Activated T-cell treated with anti-CD3 and anti-CD28 coated beads, Interleukin-2, amount 50 U/mL, for 4 hours (primary cell): ENCODE measurements around the gene TRAPPC5. TPM values are rescaled to one million over a fixed set of nuclear protein-coding genes. Genes with fewer than 3 reads are reported as not detected.

Source experiments
- ATAC-seq, 2 donors: fragments of 200-7000 bp; cut with Tn5 transposase; one replicate each; pipeline ENCODE4 v1.10.0; 2021
- DNase-seq: peaks from one replicate; pipeline ENCODE4 v3.0.0-alpha.2; 2020
- H3K27me3 Mint-ChIP-seq: one replicate; pipeline ENCODE4 v1.8.0; 2021; ENCODE audit warnings: low read depth, mixed read lengths
- H3K36me3 Mint-ChIP-seq: one replicate; pipeline ENCODE4 v1.8.0; 2022; ENCODE audit warnings: mixed read lengths; ENCODE audit not compliant: insufficient read depth
- H3K4me1 Mint-ChIP-seq: one replicate; pipeline ENCODE4 v1.8.0; 2021; ENCODE audit warnings: low read depth, mixed read lengths
- H3K4me3 Mint-ChIP-seq: one replicate; pipeline ENCODE4 v1.8.0; 2021; ENCODE audit warnings: mild to moderate bottlenecking, moderate library complexity, mixed read lengths
- H3K9me3 Mint-ChIP-seq: one replicate; pipeline ENCODE4 v1.8.0; 2021; ENCODE audit warnings: mixed read lengths
- total RNA-seq, 3 donors: library from RNA; stranded (reverse); gene quantifications; one replicate each; pipeline ENCODE4 v1.2.1, GENCODE V29; 2021

Gene TRAPPC5
- total RNA-seq, 3 donors from 2014 or later, result 81.3 to 112 (median 89.8) TPM

GRCh38 chr19:7657131-7657751 is 23.4 kb upstream of the TRAPPC5 start:
- Mint-ChIP-seq H3K36me3 (no peaks in the 10 kb centered on the region), H3K4me3 (no peak overlapping the region), H3K9me3 (no peaks in the 10 kb centered on the region), H3K4me1 (peaks cover 18% of the 10 kb centered on the region), H3K27me3 (no peaks in the 10 kb centered on the region)
- no peak for DNase-seq
- peak; percentile 24 to 37 for ATAC-seq

GRCh38 chr19:7658219-7658686 is 22.4 kb upstream of the TRAPPC5 start:
- Mint-ChIP-seq H3K27me3 (no peaks in the 10 kb centered on the region), H3K4me3 (peak overlapping the region; percentile 49), H3K9me3 (no peaks in the 10 kb centered on the region), H3K36me3 (no peaks in the 10 kb centered on the region), H3K4me1 (peaks cover 12% of the 10 kb centered on the region)
- DNase-seq, result no peak
- ATAC-seq, result peak; percentile 95 to 98

GRCh38 chr19:7661744-7662538 is 18.7 kb upstream of the TRAPPC5 start:
- no peaks in the 10 kb centered on the region for H3K9me3 Mint-ChIP-seq
- no peak for ATAC-seq
- peaks cover 7% of the 10 kb centered on the region for H3K27me3 Mint-ChIP-seq
- H3K4me3 Mint-ChIP-seq, result no peak overlapping the region
- H3K36me3 Mint-ChIP-seq, result no peaks in the 10 kb centered on the region
- DNase-seq, result no peak
- H3K4me1 Mint-ChIP-seq, result peaks cover 12% of the 10 kb centered on the region

DNA sequence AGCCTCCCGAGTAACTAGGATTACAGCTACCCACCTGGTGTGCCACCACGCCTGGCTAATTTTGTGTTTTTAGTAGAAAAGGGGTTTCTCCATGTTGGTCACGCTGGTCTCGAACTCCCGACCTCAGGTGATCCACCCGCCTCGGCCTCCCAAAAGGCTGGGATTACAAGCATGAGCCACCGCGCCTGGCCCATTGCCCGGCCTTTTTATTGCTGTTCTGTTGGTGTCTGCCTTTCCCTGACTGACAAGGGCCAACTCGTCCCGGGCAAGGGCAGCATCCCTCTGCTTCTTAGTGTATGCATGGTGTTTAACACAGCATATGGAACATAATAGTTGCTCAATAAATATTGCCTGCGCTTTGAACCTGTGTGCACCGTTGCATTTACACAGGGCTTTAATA is 18.0 kb upstream of the TRAPPC5 start:
- Mint-ChIP-seq H3K4me1 (peaks cover 8% of the 10 kb centered on the region), H3K27me3 (peaks cover 8% of the 10 kb centered on the region), H3K9me3 (no peaks in the 10 kb centered on the region), H3K36me3 (no peaks in the 10 kb centered on the region), H3K4me3 (no peak overlapping the region)
- DNase-seq (no peak), ATAC-seq (no peak)

DNA sequence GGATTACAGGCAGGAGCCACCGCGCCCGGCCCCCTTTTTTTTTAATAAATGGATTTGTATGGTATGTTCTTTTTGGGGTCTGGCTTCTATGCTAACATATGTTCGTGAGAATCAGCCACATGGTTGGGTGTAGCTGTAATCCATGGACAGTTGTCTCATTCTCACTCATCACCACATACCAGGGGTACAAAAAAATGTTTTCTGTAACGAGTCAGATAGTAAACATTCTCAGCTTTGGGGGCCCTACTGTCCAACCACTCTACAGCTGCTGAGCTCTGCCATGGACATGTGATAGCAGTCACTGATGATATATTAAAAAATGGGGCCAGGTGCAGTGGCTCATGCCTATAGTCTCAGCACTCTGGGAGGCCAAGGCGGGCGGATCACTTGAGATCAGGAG is 16.9 kb upstream of the TRAPPC5 start:
- no peaks in the 10 kb centered on the region for H3K36me3 Mint-ChIP-seq
- peaks cover 12% of the 10 kb centered on the region for H3K27me3 Mint-ChIP-seq
- ATAC-seq (no peak), DNase-seq (no peak)
- no peak overlapping the region for H3K4me3 Mint-ChIP-seq
- H3K4me1 Mint-ChIP-seq, result no peaks in the 10 kb centered on the region
- H3K9me3 Mint-ChIP-seq, result no peaks in the 10 kb centered on the region

DNA sequence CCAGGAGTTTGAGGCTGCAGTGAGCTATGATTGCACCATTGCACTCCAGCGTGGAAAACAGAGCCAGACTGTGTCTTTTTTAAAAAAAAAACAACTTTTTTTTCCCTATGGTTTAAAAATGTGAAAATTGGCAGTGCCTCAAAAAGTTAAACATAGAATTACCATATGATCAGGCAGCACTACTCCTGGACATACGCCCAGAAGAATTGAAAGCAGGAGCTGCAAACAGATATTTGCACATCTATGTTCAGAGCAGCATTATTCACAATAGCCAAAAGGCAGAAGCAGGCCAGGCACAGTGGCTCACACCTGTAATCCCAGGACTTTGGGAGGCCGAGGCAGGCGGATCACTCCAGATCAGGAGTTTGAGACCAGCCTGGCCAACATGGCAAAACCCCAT is 15.6 kb upstream of the TRAPPC5 start:
- Mint-ChIP-seq H3K9me3 (no peaks in the 10 kb centered on the region), H3K4me1 (peaks cover 4% of the 10 kb centered on the region), H3K4me3 (no peak overlapping the region), H3K36me3 (no peaks in the 10 kb centered on the region), H3K27me3 (peaks cover 22% of the 10 kb centered on the region)
- no peak for DNase-seq
- ATAC-seq, result no peak

- Mint-ChIP-seq H3K4me1 (peaks cover 11% of the 10 kb centered on the region), H3K4me3 (peak within 1 kb of the TSS; percentile 52), H3K27me3 (peaks cover 43% of the 10 kb centered on the region)
These were observed 11.8 kb upstream of the TRAPPC5 start, which contains the start of gene RETN for GRCh38 chr19:7668842-7669241. RETN (plus strand) TSS chr19:7669049; CDS start chr19:7669327, 278 bp downstream.

GRCh38 chr19:7669641-7670040 is 11.0 kb upstream of the TRAPPC5 start:
- Mint-ChIP-seq H3K36me3 (no peaks in the 10 kb centered on the region), H3K4me3 (peak overlapping the region; percentile 52)
- no peak for ATAC-seq

More at GRCh38 chr19:7668842-7669241, 11.8 kb upstream of the TRAPPC5 start, which contains the start of gene RETN:
- Mint-ChIP-seq H3K36me3 (no peaks in the 10 kb centered on the region), H3K9me3 (no peaks in the 10 kb centered on the region)
- ATAC-seq, result no peak
- no peak for DNase-seq

DNA sequence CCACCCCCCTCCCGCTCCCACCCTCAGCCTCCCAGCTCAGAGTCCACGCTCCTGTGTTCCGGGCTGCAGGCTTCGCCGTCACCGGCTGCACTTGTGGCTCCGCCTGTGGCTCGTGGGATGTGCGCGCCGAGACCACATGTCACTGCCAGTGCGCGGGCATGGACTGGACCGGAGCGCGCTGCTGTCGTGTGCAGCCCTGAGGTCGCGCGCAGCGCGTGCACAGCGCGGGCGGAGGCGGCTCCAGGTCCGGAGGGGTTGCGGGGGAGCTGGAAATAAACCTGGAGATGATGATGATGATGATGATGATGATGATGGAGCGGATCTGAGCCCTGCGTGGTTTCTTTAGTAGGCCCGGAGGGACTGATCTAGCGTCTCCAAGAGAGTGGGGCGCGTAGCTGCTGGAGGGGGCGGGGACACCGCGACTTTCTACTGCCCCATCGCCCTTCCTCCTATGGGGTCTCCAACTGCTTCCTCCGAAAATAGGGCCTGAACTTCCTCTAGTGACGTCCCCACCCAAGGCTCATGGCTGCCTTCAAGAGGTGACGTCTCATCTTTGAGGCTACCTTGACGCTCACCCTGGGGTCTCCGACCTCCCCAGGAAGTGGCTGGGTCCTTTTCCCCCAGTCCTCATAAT is 10.4 kb upstream of the TRAPPC5 start:
- H3K4me1 Mint-ChIP-seq, result peaks cover 15% of the 10 kb centered on the region
- H3K9me3 Mint-ChIP-seq, result no peaks in the 10 kb centered on the region
- no peak for DNase-seq
- H3K4me3 Mint-ChIP-seq, result peak overlapping the region; percentile 46
- peak; percentile 54 to 69 for ATAC-seq
- peaks cover 56% of the 10 kb centered on the region for H3K27me3 Mint-ChIP-seq
- no peaks in the 10 kb centered on the region for H3K36me3 Mint-ChIP-seq

More at GRCh38 chr19:7669641-7670040, 11.0 kb upstream of the TRAPPC5 start:
- H3K27me3 Mint-ChIP-seq, result peaks cover 51% of the 10 kb centered on the region
- no peak for DNase-seq
- peaks cover 14% of the 10 kb centered on the region for H3K4me1 Mint-ChIP-seq
- no peaks in the 10 kb centered on the region for H3K9me3 Mint-ChIP-seq

GRCh38 chr19:7670790-7671189 is 9.8 kb upstream of the TRAPPC5 start:
- no peak for ATAC-seq
- H3K27me3 Mint-ChIP-seq, result peaks cover 59% of the 10 kb centered on the region
- H3K4me1 Mint-ChIP-seq, result peaks cover 16% of the 10 kb centered on the region
- H3K9me3 Mint-ChIP-seq, result no peaks in the 10 kb centered on the region
- peak overlapping the region; percentile 46 for H3K4me3 Mint-ChIP-seq
- DNase-seq, result no peak
- no peaks in the 10 kb centered on the region for H3K36me3 Mint-ChIP-seq

DNA sequence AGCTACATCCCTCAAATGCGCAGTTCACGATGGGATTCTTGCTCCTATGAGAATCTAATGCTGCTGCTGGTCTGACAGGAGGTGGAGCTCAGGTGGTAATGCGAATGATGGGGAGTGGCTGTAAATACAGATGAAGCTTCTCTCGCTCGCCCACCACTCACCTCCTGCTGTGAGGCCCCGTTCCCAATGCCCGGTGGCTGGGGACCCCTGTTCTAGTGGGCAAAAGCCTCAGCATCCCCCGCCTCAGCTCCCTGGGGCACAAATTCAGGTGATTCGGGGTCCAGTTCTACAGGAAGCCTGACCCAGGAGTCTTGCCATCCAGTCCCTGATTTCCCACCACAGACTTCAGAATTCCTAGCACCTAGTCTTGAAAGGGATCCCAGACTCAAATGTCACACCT is 8.1 kb upstream of the TRAPPC5 start:
- no peaks in the 10 kb centered on the region for H3K9me3 Mint-ChIP-seq
- H3K4me3 Mint-ChIP-seq, result no peak overlapping the region
- H3K27me3 Mint-ChIP-seq, result peaks cover 65% of the 10 kb centered on the region
- no peaks in the 10 kb centered on the region for H3K36me3 Mint-ChIP-seq
- H3K4me1 Mint-ChIP-seq, result peaks cover 30% of the 10 kb centered on the region
- DNase-seq (no peak), ATAC-seq (no peak)

DNA sequence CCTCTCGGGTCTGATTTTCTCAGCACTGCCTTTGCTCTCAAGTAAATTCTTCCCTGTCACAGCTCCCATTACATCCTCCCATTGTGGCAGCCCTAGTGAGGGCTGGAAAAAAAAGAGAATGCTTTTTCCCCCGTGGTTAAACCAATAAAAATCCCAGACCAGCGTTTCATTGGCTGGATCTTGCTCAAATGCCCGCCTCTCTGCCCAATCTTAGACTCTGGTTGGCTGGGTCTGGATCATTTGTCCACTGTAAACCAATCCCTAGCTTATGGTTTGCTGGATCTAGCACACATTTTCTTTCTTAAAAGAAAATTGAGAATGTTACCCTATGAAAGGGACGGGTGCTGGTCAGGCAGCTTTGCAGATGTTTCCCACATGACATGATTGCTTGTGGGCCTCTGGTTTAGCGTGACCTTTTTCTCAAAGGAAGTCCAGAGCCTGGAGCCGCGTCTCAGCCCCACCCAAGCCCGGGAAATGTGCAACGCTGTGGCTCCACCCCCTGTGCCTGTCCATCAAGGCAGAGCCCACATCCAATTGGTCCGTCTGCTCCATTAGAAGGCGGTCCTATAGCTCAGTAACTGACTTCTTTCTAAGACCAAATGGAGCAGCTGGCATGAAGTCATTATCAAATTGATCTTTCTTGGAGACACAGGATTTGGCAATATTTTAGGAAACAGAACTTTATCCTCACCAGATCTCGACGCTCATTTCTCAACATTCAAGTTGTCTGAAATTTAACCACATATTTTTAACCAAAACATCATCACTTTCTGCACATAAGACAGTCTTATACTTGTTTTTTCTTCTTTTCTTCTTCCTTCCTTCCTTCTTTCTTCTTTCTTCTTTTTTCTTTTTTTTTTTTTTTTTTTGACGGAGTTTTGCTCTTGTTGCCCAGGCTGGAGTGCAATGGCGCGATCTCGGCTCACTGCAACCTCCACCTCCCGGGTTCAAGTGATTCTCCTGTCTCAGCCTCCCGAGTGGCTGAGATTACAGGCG is 6.3 kb upstream of the TRAPPC5 start:
- H3K27me3 Mint-ChIP-seq, result peaks cover 65% of the 10 kb centered on the region
- peaks cover 42% of the 10 kb centered on the region for H3K4me1 Mint-ChIP-seq
- no peak for DNase-seq
- ATAC-seq, result peak; percentile 38 to 49
- no peaks in the 10 kb centered on the region for H3K9me3 Mint-ChIP-seq
- H3K4me3 Mint-ChIP-seq, result no peak overlapping the region
- no peaks in the 10 kb centered on the region for H3K36me3 Mint-ChIP-seq

DNA sequence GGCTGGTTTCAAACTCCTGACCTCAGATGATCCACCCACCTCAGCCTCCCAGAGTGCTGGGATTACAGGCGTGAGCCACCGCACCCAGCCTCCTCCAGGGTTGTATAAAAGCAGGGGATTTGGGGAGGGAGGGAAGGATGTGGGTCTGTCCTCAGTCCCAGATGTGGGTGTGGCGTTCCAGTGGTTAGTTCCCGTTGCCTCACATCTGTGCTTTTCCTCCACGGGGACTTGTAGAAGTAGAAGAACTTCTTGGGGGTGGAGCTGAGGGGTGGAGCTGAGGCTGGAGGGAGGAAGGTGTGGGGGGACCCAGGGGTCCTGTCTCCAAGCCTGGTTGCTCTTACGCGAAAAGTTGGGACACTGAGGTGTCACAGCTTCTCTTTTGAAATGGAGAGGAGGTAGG is 4.3 kb upstream of the TRAPPC5 start:
- H3K27me3 Mint-ChIP-seq, result peaks cover 51% of the 10 kb centered on the region
- H3K4me1 Mint-ChIP-seq, result peaks cover 44% of the 10 kb centered on the region
- H3K9me3 Mint-ChIP-seq, result no peaks in the 10 kb centered on the region
- no peaks in the 10 kb centered on the region for H3K36me3 Mint-ChIP-seq
- ATAC-seq, result no peak
- no peak overlapping the region for H3K4me3 Mint-ChIP-seq
- DNase-seq, result no peak
